Endothelial cell of umbilical vein (primary cell): Measurements from ENCODE around the gene ZDHHC24.

ENCODE experiments used
- MYC ChIP-seq: IDR thresholded peaks from one replicate; pipeline ENCODE4 v1.6.1; 2011; ENCODE audit warnings: mild to moderate bottlenecking, low read depth, low read length
- TF ChIP-seq, protein P1 (sequence below), 2 donors: IDR thresholded peaks; 1 replicate in 1 of 2; 2 replicates in 1 of 2; pipeline ENCODE4 v1.5.1; 2011; ENCODE audit warnings: low read length in 2 of 2, mild to moderate bottlenecking in 2 of 2, moderate library complexity in 2 of 2, control low read depth in 1 of 2, inconsistent platforms in 1 of 2, low read depth in 1 of 2; ENCODE audit not compliant: insufficient read depth in 1 of 2; ENCODE audit errors: extremely low read depth in 1 of 2

DNA sequence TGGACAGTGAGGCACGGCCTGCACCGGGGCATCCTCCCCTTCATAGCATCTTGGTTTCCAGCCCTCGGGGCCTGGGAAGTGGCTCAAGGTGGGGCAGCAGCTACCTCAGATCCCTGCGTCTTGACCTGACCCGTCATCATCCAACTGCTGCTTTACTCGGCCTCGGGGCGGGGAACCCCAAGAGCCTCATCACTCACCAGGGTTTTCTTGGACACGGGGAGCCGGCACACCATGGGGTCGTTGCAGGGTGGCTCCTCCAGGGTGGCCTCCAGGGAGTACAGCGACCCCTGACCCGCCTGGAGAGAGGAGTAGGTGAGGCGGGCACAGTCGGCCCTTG, 21.9 kb upstream of the ZDHHC24 start:
- TF ChIP-seq, protein P1, sequence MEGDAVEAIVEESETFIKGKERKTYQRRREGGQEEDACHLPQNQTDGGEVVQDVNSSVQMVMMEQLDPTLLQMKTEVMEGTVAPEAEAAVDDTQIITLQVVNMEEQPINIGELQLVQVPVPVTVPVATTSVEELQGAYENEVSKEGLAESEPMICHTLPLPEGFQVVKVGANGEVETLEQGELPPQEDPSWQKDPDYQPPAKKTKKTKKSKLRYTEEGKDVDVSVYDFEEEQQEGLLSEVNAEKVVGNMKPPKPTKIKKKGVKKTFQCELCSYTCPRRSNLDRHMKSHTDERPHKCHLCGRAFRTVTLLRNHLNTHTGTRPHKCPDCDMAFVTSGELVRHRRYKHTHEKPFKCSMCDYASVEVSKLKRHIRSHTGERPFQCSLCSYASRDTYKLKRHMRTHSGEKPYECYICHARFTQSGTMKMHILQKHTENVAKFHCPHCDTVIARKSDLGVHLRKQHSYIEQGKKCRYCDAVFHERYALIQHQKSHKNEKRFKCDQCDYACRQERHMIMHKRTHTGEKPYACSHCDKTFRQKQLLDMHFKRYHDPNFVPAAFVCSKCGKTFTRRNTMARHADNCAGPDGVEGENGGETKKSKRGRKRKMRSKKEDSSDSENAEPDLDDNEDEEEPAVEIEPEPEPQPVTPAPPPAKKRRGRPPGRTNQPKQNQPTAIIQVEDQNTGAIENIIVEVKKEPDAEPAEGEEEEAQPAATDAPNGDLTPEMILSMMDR (IDR thresholded peaks at IDR 0.05; ENCODE audit: extremely low read depth in 1 of 2, insufficient read depth in 1 of 2, low read depth in 1 of 2, low read length in 2 of 2) = no peak
- no peak for TF ChIP-seq MYC
